ENCODE data around the gene PILRA. TPM values are rescaled to one million over a fixed set of nuclear protein-coding genes. Genes with fewer than 3 reads are reported as not detected.

The PILRA gene
- total and polyA plus RNA-seq, 2 of the 13 experiments (the other 11 are each of a cell fraction or from before 2014, with no cell fraction given) = 0.13 to 1.3 TPM

DNA sequence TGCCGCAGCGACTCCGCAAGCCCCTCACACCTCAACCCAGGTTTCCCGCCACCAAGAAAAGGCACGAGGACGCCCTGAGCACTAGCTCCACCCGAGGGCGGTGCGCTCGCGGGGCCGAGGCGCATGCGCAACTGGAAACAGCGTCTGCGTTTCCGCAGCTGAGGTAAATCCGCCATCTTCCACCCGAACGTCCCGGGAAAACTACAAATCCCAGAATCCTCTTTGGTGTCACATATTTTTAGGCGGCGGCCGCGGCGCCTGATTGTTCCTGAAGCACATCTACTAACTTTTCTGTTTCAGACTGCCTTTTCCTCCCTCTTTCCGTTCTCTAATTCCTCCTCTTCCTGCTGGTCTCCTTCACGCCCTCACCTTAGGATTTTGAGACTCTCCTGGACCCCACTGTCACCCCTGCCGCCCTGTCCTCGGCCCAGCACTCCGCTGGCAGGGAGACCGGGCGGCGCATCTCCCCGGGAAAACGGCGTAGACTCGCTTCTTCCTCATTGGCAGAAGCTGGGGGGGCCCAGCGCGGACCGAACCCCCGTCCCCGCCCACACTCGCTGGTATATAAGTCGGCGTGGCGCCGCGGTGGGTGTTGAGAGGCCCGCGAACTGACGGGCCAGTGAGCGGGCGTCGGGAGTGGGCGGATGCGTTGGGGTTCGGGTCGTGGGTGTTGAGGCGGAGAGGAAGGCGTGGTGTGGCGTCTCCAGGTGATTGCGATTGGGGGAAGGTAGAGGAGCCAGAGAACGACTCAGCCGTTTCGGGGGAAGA lies 55.1 kb downstream of the PILRA start, which contains the start of gene ZCWPW1 (continued):
- TF ChIP-seq, protein P1, sequence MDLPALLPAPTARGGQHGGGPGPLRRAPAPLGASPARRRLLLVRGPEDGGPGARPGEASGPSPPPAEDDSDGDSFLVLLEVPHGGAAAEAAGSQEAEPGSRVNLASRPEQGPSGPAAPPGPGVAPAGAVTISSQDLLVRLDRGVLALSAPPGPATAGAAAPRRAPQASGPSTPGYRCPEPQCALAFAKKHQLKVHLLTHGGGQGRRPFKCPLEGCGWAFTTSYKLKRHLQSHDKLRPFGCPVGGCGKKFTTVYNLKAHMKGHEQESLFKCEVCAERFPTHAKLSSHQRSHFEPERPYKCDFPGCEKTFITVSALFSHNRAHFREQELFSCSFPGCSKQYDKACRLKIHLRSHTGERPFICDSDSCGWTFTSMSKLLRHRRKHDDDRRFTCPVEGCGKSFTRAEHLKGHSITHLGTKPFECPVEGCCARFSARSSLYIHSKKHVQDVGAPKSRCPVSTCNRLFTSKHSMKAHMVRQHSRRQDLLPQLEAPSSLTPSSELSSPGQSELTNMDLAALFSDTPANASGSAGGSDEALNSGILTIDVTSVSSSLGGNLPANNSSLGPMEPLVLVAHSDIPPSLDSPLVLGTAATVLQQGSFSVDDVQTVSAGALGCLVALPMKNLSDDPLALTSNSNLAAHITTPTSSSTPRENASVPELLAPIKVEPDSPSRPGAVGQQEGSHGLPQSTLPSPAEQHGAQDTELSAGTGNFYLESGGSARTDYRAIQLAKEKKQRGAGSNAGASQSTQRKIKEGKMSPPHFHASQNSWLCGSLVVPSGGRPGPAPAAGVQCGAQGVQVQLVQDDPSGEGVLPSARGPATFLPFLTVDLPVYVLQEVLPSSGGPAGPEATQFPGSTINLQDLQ (CRISPR knock-in tag; IDR thresholded peaks at IDR 0.05) = peak; percentile 47; the same call in 1 of the 2 replicates
- TF ChIP-seq ZIK1 (CRISPR knock-in tag; IDR thresholded peaks at IDR 0.05; ENCODE audit: borderline replicate concordance, low read depth) (no peak; the same call in 1 of the 2 replicates), ZNF160 (CRISPR knock-in tag; IDR thresholded peaks at IDR 0.05) (no peak; the same call in 1 of the 2 replicates), ETV5 (CRISPR knock-in tag; IDR thresholded peaks at IDR 0.05; ENCODE audit: borderline replicate concordance) (peak; percentile 43), ZBTB20 (CRISPR knock-in tag; IDR thresholded peaks at IDR 0.05; ENCODE audit: borderline replicate concordance, low read depth) (no peak; the same call in 1 of the 2 replicates), ZNF274 (CRISPR knock-in tag; IDR thresholded peaks at IDR 0.05) (no peak; the same call in 1 of the 2 replicates), RBFOX2 (IDR thresholded peaks at IDR 0.05; ENCODE audit: low read depth, low read length) (peak; percentile 99)
- TF ChIP-seq, protein P2, sequence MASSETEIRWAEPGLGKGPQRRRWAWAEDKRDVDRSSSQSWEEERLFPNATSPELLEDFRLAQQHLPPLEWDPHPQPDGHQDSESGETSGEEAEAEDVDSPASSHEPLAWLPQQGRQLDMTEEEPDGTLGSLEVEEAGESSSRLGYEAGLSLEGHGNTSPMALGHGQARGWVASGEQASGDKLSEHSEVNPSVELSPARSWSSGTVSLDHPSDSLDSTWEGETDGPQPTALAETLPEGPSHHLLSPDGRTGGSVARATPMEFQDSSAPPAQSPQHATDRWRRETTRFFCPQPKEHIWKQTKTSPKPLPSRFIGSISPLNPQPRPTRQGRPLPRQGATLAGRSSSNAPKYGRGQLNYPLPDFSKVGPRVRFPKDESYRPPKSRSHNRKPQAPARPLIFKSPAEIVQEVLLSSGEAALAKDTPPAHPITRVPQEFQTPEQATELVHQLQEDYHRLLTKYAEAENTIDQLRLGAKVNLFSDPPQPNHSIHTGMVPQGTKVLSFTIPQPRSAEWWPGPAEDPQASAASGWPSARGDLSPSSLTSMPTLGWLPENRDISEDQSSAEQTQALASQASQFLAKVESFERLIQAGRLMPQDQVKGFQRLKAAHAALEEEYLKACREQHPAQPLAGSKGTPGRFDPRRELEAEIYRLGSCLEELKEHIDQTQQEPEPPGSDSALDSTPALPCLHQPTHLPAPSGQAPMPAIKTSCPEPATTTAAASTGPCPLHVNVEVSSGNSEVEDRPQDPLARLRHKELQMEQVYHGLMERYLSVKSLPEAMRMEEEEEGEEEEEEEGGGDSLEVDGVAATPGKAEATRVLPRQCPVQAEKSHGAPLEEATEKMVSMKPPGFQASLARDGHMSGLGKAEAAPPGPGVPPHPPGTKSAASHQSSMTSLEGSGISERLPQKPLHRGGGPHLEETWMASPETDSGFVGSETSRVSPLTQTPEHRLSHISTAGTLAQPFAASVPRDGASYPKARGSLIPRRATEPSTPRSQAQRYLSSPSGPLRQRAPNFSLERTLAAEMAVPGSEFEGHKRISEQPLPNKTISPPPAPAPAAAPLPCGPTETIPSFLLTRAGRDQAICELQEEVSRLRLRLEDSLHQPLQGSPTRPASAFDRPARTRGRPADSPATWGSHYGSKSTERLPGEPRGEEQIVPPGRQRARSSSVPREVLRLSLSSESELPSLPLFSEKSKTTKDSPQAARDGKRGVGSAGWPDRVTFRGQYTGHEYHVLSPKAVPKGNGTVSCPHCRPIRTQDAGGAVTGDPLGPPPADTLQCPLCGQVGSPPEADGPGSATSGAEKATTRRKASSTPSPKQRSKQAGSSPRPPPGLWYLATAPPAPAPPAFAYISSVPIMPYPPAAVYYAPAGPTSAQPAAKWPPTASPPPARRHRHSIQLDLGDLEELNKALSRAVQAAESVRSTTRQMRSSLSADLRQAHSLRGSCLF (CRISPR knock-in tag; IDR thresholded peaks at IDR 0.05; ENCODE audit: borderline replicate concordance) = peak; percentile 91; the same call in 1 of the 2 replicates
- TF ChIP-seq, protein P3, sequence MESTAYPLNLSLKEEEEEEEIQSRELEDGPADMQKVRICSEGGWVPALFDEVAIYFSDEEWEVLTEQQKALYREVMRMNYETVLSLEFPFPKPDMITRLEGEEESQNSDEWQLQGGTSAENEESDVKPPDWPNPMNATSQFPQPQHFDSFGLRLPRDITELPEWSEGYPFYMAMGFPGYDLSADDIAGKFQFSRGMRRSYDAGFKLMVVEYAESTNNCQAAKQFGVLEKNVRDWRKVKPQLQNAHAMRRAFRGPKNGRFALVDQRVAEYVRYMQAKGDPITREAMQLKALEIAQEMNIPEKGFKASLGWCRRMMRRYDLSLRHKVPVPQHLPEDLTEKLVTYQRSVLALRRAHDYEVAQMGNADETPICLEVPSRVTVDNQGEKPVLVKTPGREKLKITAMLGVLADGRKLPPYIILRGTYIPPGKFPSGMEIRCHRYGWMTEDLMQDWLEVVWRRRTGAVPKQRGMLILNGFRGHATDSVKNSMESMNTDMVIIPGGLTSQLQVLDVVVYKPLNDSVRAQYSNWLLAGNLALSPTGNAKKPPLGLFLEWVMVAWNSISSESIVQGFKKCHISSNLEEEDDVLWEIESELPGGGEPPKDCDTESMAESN (CRISPR knock-in tag; conservative IDR thresholded peaks at IDR 0.05) = peak; percentile 92
- TF ChIP-seq, protein P4, sequence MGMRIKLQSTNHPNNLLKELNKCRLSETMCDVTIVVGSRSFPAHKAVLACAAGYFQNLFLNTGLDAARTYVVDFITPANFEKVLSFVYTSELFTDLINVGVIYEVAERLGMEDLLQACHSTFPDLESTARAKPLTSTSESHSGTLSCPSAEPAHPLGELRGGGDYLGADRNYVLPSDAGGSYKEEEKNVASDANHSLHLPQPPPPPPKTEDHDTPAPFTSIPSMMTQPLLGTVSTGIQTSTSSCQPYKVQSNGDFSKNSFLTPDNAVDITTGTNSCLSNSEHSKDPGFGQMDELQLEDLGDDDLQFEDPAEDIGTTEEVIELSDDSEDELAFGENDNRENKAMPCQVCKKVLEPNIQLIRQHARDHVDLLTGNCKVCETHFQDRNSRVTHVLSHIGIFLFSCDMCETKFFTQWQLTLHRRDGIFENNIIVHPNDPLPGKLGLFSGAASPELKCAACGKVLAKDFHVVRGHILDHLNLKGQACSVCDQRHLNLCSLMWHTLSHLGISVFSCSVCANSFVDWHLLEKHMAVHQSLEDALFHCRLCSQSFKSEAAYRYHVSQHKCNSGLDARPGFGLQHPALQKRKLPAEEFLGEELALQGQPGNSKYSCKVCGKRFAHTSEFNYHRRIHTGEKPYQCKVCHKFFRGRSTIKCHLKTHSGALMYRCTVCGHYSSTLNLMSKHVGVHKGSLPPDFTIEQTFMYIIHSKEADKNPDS (CRISPR knock-in tag; IDR thresholded peaks at IDR 0.05) = peak; percentile 46; the same call in 1 of the 2 replicates
- TF ChIP-seq, protein P5, sequence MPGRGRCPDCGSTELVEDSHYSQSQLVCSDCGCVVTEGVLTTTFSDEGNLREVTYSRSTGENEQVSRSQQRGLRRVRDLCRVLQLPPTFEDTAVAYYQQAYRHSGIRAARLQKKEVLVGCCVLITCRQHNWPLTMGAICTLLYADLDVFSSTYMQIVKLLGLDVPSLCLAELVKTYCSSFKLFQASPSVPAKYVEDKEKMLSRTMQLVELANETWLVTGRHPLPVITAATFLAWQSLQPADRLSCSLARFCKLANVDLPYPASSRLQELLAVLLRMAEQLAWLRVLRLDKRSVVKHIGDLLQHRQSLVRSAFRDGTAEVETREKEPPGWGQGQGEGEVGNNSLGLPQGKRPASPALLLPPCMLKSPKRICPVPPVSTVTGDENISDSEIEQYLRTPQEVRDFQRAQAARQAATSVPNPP (CRISPR knock-in tag; IDR thresholded peaks at IDR 0.05) = peak; percentile 27; the same call in 1 of the 2 replicates
- TF ChIP-seq, protein P6, sequence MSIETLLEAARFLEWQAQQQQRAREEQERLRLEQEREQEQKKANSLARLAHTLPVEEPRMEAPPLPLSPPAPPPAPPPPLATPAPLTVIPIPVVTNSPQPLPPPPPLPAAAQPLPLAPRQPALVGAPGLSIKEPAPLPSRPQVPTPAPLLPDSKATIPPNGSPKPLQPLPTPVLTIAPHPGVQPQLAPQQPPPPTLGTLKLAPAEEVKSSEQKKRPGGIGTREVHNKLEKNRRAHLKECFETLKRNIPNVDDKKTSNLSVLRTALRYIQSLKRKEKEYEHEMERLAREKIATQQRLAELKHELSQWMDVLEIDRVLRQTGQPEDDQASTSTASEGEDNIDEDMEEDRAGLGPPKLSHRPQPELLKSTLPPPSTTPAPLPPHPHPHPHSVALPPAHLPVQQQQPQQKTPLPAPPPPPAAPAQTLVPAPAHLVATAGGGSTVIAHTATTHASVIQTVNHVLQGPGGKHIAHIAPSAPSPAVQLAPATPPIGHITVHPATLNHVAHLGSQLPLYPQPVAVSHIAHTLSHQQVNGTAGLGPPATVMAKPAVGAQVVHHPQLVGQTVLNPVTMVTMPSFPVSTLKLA (IDR thresholded peaks at IDR 0.05) = no peak

Measured in HepG2 (cell line).